CD8-positive, alpha-beta memory T cell (primary cell): Measurements from ENCODE around the gene TTC9. TPM values are rescaled to one million over a fixed set of nuclear protein-coding genes. Genes with fewer than 3 reads are reported as not detected.

Experiments
- CTCF ChIA-PET: fragments of 350-600 bp; sonication (Branson Sonifier 250); formaldehyde crosslinking; loops from one replicate; lab custom pipeline; 2021; ENCODE audit warnings: antibody characterized with exemption; lab: Charles Lee
- POLR2A ChIA-PET: fragments of 350-600 bp; sonication (Branson Sonifier 250); formaldehyde crosslinking; loops from one replicate; lab custom pipeline; 2021; ENCODE audit warnings: antibody characterized with exemption; lab: Charles Lee
- DNase-seq, 5 donors: peaks; one replicate each; pipeline versions ENCODE4 v3.0.0 to v3.0.0-alpha.2; 2020 to 2022; ENCODE audit warnings: mixed read lengths in 1 of 5
- H3K27ac ChIP-seq: one replicate; pipeline ENCODE4 v1.7.0; 2013; ENCODE audit warnings: low read depth, mild to moderate bottlenecking, low read length, moderate library complexity
- H3K27me3 ChIP-seq: 2 replicates; pipeline ENCODE4 v1.7.0; 2013; ENCODE audit warnings: low read length, mild to moderate bottlenecking; ENCODE audit not compliant: insufficient read depth, poor library complexity, severe bottlenecking
- H3K36me3 ChIP-seq: 2 replicates; pipeline ENCODE4 v1.7.0; 2013; ENCODE audit warnings: mild to moderate bottlenecking, low read length, moderate library complexity; ENCODE audit not compliant: insufficient read depth
- H3K4me1 ChIP-seq: 2 replicates; pipeline ENCODE4 v1.7.0; 2013; ENCODE audit warnings: mild to moderate bottlenecking, low read length, moderate library complexity; ENCODE audit not compliant: insufficient read depth
- H3K4me3 ChIP-seq: 2 replicates; pipeline ENCODE4 v1.7.0; 2013; ENCODE audit warnings: mild to moderate bottlenecking, low read length
- H3K9me3 ChIP-seq: 2 replicates; pipeline ENCODE4 v1.7.0; 2013; ENCODE audit warnings: mild to moderate bottlenecking, low read length
- H3K27ac Mint-ChIP-seq, 8 donors: one replicate each; pipeline ENCODE4 v1.8.0; 2020 to 2021; ENCODE audit warnings: mixed read lengths in 8 of 8, mild to moderate bottlenecking in 6 of 8, inconsistent platforms in 3 of 8, moderate library complexity in 3 of 8
- H3K27me3 Mint-ChIP-seq, 2 donors: one replicate each; pipeline ENCODE4 v1.8.0; 2020 to 2021; ENCODE audit warnings: mixed read lengths in 2 of 2, mild to moderate bottlenecking in 1 of 2, moderate library complexity in 1 of 2
- H3K36me3 Mint-ChIP-seq, 3 donors: one replicate each; pipeline ENCODE4 v1.8.0; 2020 to 2021; ENCODE audit warnings: mixed read lengths in 3 of 3, inconsistent platforms in 1 of 3, mild to moderate bottlenecking in 1 of 3
- H3K4me1 Mint-ChIP-seq, 3 donors: one replicate each; pipeline ENCODE4 v1.8.0; 2020 to 2021; ENCODE audit warnings: mixed read lengths in 3 of 3, inconsistent platforms in 1 of 3, mild to moderate bottlenecking in 1 of 3
- H3K4me3 Mint-ChIP-seq, 7 donors: one replicate each; pipeline ENCODE4 v1.8.0; 2020 to 2021; ENCODE audit warnings: mixed read lengths in 7 of 7, mild to moderate bottlenecking in 6 of 7, moderate library complexity in 4 of 7, inconsistent platforms in 2 of 7
- H3K9me3 Mint-ChIP-seq, 5 donors: one replicate each; pipeline ENCODE4 v1.8.0; 2020 to 2022; ENCODE audit warnings: mixed read lengths in 5 of 5, mild to moderate bottlenecking in 3 of 5, moderate library complexity in 2 of 5, inconsistent platforms in 1 of 5
- polyA plus RNA-seq: library from polyadenylated mRNA; unstranded; fragments of 300-500 nt; fragmentation: Illumina TruSeq; gene quantifications from one replicate; pipeline ENCODE4 v1.2.3, GENCODE V29; 2021
- total RNA-seq, 2 experiments: library from RNA; stranded (reverse); gene quantifications; one replicate each; pipeline ENCODE4 v1.2.3, GENCODE V29; 2021

Gene TTC9
- total and polyA plus RNA-seq, 3 experiments from 2014 or later: 5.8 to 12.5 (median 6.5) TPM

GRCh38 chr14:70635971-70636595 lies 5.6 kb upstream of the TTC9 start:
- H3K4me3 ChIP-seq: no peak overlapping the region
- DNase-seq: no peak
- no peaks in the 10 kb centered on the region for H3K27me3 ChIP-seq
- peaks cover 0 to 2% (median 2%) of the 10 kb centered on the region in 3 donors for H3K36me3 Mint-ChIP-seq
- H3K4me3 Mint-ChIP-seq: peak overlapping the region in 1 of 7 donors; percentile 51
- H3K9me3 Mint-ChIP-seq: no peaks in the 10 kb centered on the region
- peaks cover 9 to 23% (median 15%) of the 10 kb centered on the region in 3 donors for H3K4me1 Mint-ChIP-seq
- peaks cover 11% of the 10 kb centered on the region for H3K4me1 ChIP-seq
- no peaks in the 10 kb centered on the region for H3K9me3 ChIP-seq
- no peaks in the 10 kb centered on the region for H3K36me3 ChIP-seq
- CTCF ChIA-PET: no interaction called here
- H3K27ac ChIP-seq: no peak overlapping the region
- H3K27me3 Mint-ChIP-seq: peaks cover 0 to 5% of the 10 kb centered on the region in 2 donors
- H3K27ac Mint-ChIP-seq: peak overlapping the region in 1 of 8 donors; percentile 35
- POLR2A ChIA-PET: no interaction called here

- ChIA-PET CTCF (interaction anchor here (1.0 kb wide), 1 partner anchor 22 kb away, joined by 3 read pairs; no protein-coding TSS in a partner anchor), POLR2A (no interaction called here)
- Histone ChIP-seq H3K27ac (no peak overlapping the region), H3K4me3 (no peak overlapping the region), H3K27me3 (no peaks in the 10 kb centered on the region), H3K36me3 (no peaks in the 10 kb centered on the region), H3K4me1 (peaks cover 11% of the 10 kb centered on the region), H3K9me3 (no peaks in the 10 kb centered on the region)
- Mint-ChIP-seq H3K4me3 (no peak overlapping the region), H3K9me3 (no peaks in the 10 kb centered on the region), H3K27ac (no peak overlapping the region), H3K27me3 (peaks cover 0 to 7% of the 10 kb centered on the region in 2 donors), H3K36me3 (peaks cover 0 to 15% (median 2%) of the 10 kb centered on the region in 3 donors), H3K4me1 (peaks cover 18 to 30% (median 24%) of the 10 kb centered on the region in 3 donors)
- DNase-seq: no peak
These were observed 3.3 kb upstream of the TTC9 start for GRCh38 chr14:70638416-70638815.

- peak overlapping the region; percentile 89 to 97 (median 96) for H3K27ac Mint-ChIP-seq
- peaks cover 43 to 57% (median 50%) of the 10 kb centered on the region in 3 donors for H3K4me1 Mint-ChIP-seq
- H3K27ac ChIP-seq: peak overlapping the region; percentile 10
- CTCF ChIA-PET: interaction anchor here (1.0 to 3.9 kb wide), 9 partner anchors 15 to 177 kb away, joined by 3 to 31 read pairs (median 7); partner anchors contain the start of gene MED6
- H3K9me3 ChIP-seq: no peaks in the 10 kb centered on the region
- peaks cover 32% of the 10 kb centered on the region for H3K4me1 ChIP-seq
- peak overlapping the region; percentile 69 for H3K4me3 ChIP-seq
- peaks cover 0 to 3% of the 10 kb centered on the region in 2 donors for H3K27me3 Mint-ChIP-seq
- no peaks in the 10 kb centered on the region for H3K9me3 Mint-ChIP-seq
- peak overlapping the region; percentile 94 to 99 (median 97) for H3K4me3 Mint-ChIP-seq
- DNase-seq: peak; percentile 24 to 73 (median 50)
- POLR2A ChIA-PET: interaction anchor here (0.9 to 3.9 kb wide), 4 partner anchors 13 to 168 kb away, joined by 4 to 42 read pairs (median 14); partner anchors contain the start of gene MAP3K9
- H3K27me3 ChIP-seq: no peaks in the 10 kb centered on the region
- no peaks in the 10 kb centered on the region for H3K36me3 ChIP-seq
- peaks cover 0 to 15% (median 0%) of the 10 kb centered on the region in 3 donors for H3K36me3 Mint-ChIP-seq
These were observed 673 bp upstream of the TTC9 start for GRCh38 chr14:70640938-70641547.

GRCh38 chr14:70642303-70643235 lies 853 bp downstream of the TTC9 start:
- H3K9me3 Mint-ChIP-seq: no peaks in the 10 kb centered on the region
- peaks cover 46% of the 10 kb centered on the region for H3K4me1 ChIP-seq
- no peaks in the 10 kb centered on the region for H3K9me3 ChIP-seq
- H3K27ac ChIP-seq: peak overlapping the region; percentile 30
- H3K36me3 Mint-ChIP-seq: peaks cover 0 to 15% (median 0%) of the 10 kb centered on the region in 3 donors
- H3K4me1 Mint-ChIP-seq: peaks cover 54 to 71% (median 64%) of the 10 kb centered on the region in 3 donors
- peak in 4 of 5 donors; percentile 16 to 62 (median 40) for DNase-seq
- POLR2A ChIA-PET: interaction anchor here (1.5 to 3.9 kb wide), 3 partner anchors 11 to 167 kb away, joined by 4 to 42 read pairs (median 23); partner anchors contain the start of gene MAP3K9
- H3K27ac Mint-ChIP-seq: peak overlapping the region; percentile 79 to 96 (median 92)
- H3K36me3 ChIP-seq: no peaks in the 10 kb centered on the region
- H3K4me3 ChIP-seq: peak overlapping the region; percentile 74
- CTCF ChIA-PET: interaction anchor here (1.1 to 3.9 kb wide), 7 partner anchors 13 to 264 kb away, joined by 3 to 31 read pairs (median 9); partner anchors contain the start of genes MED6 and PCNX1
- H3K27me3 ChIP-seq: no peaks in the 10 kb centered on the region
- H3K4me3 Mint-ChIP-seq: peak overlapping the region; percentile 91 to 98 (median 95)
- peaks cover 0 to 3% of the 10 kb centered on the region in 2 donors for H3K27me3 Mint-ChIP-seq

- CTCF ChIA-PET: interaction anchor here (2.6 to 3.9 kb wide), 3 partner anchors 12 to 174 kb away, joined by 7 to 31 read pairs (median 14); no protein-coding TSS in a partner anchor
- H3K4me3 Mint-ChIP-seq: peak overlapping the region; percentile 91 to 98 (median 95)
- no peaks in the 10 kb centered on the region for H3K27me3 ChIP-seq
- peaks cover 0 to 3% of the 10 kb centered on the region in 2 donors for H3K27me3 Mint-ChIP-seq
- peak overlapping the region; percentile 74 for H3K4me3 ChIP-seq
- H3K4me1 Mint-ChIP-seq: peaks cover 66 to 76% (median 73%) of the 10 kb centered on the region in 3 donors
- H3K36me3 Mint-ChIP-seq: peaks cover 0 to 19% (median 0%) of the 10 kb centered on the region in 3 donors
- no peaks in the 10 kb centered on the region for H3K9me3 Mint-ChIP-seq
- H3K4me1 ChIP-seq: peaks cover 60% of the 10 kb centered on the region
- POLR2A ChIA-PET: interaction anchor here (3.2 to 3.9 kb wide), 2 partner anchors 10 to 16 kb away, joined by 23 to 42 read pairs; no protein-coding TSS in a partner anchor
- H3K27ac ChIP-seq: no peak overlapping the region
- no peaks in the 10 kb centered on the region for H3K36me3 ChIP-seq
- H3K27ac Mint-ChIP-seq: peak overlapping the region; percentile 79 to 96 (median 92)
- no peaks in the 10 kb centered on the region for H3K9me3 ChIP-seq
- DNase-seq: no peak
These were observed 2.3 kb downstream of the TTC9 start for GRCh38 chr14:70643967-70644366.

GRCh38 chr14:70645892-70646291 lies 4.2 kb downstream of the TTC9 start:
- CTCF ChIA-PET: interaction anchor here (1.0 to 2.6 kb wide), 4 partner anchors 8 to 69 kb away, joined by 3 to 7 read pairs (median 4); no protein-coding TSS in a partner anchor
- no peaks in the 10 kb centered on the region for H3K36me3 ChIP-seq
- H3K4me3 Mint-ChIP-seq: peak overlapping the region in 6 of 7 donors; percentile 58 to 96 (median 78)
- H3K9me3 Mint-ChIP-seq: no peaks in the 10 kb centered on the region
- H3K27ac ChIP-seq: no peak overlapping the region
- H3K4me1 ChIP-seq: peaks cover 51% of the 10 kb centered on the region
- peak overlapping the region in 7 of 8 donors; percentile 78 to 96 (median 89) for H3K27ac Mint-ChIP-seq
- peaks cover 72 to 81% (median 80%) of the 10 kb centered on the region in 3 donors for H3K4me1 Mint-ChIP-seq
- H3K36me3 Mint-ChIP-seq: peaks cover 0 to 32% (median 0%) of the 10 kb centered on the region in 3 donors
- H3K4me3 ChIP-seq: peak overlapping the region; percentile 8
- H3K9me3 ChIP-seq: no peaks in the 10 kb centered on the region
- H3K27me3 ChIP-seq: no peaks in the 10 kb centered on the region
- no peak for DNase-seq
- POLR2A ChIA-PET: no interaction called here
- H3K27me3 Mint-ChIP-seq: peaks cover 0 to 3% of the 10 kb centered on the region in 2 donors

- no peaks in the 10 kb centered on the region for H3K36me3 ChIP-seq
- H3K4me3 ChIP-seq: peak overlapping the region; percentile 39
- H3K4me1 ChIP-seq: peaks cover 52% of the 10 kb centered on the region
- Mint-ChIP-seq H3K27ac (peak overlapping the region; percentile 78 to 96 (median 86)), H3K4me3 (peak overlapping the region; percentile 58 to 96 (median 77)), H3K27me3 (peaks cover 0 to 2% of the 10 kb centered on the region in 2 donors), H3K9me3 (no peaks in the 10 kb centered on the region), H3K36me3 (peaks cover 0 to 35% (median 2%) of the 10 kb centered on the region in 3 donors), H3K4me1 (peaks cover 73 to 84% (median 83%) of the 10 kb centered on the region in 3 donors)
- POLR2A ChIA-PET: interaction anchor here (0.9 kb wide), 1 partner anchor 14 kb away, joined by 3 read pairs; no protein-coding TSS in a partner anchor
- H3K27ac ChIP-seq: no peak overlapping the region
- CTCF ChIA-PET: interaction anchor here (1.0 to 1.2 kb wide), 3 partner anchors 27 to 68 kb away, joined by 3 read pairs; no protein-coding TSS in a partner anchor
- no peaks in the 10 kb centered on the region for H3K27me3 ChIP-seq
- DNase-seq: no peak
- H3K9me3 ChIP-seq: no peaks in the 10 kb centered on the region
These were observed 5.0 kb downstream of the TTC9 start for GRCh38 chr14:70646705-70647104.
